NT2/D1 (cell line): ENCODE results near the gene THBS1.

Experiments
- SUZ12 ChIP-seq: IDR thresholded peaks from 2 replicates; pipeline ENCODE4 v1.6.1; 2011; ENCODE audit not compliant: insufficient read length, insufficient read depth; ENCODE audit errors: extremely low read depth
- YY1 ChIP-seq: IDR thresholded peaks from 2 replicates; pipeline ENCODE4 v1.6.1; 2011; ENCODE audit not compliant: insufficient read length, insufficient read depth
- ZNF274 ChIP-seq: IDR thresholded peaks from 2 replicates; pipeline ENCODE4 v1.6.1; 2011; ENCODE audit warnings: mild to moderate bottlenecking, low read depth, low read length

DNA sequence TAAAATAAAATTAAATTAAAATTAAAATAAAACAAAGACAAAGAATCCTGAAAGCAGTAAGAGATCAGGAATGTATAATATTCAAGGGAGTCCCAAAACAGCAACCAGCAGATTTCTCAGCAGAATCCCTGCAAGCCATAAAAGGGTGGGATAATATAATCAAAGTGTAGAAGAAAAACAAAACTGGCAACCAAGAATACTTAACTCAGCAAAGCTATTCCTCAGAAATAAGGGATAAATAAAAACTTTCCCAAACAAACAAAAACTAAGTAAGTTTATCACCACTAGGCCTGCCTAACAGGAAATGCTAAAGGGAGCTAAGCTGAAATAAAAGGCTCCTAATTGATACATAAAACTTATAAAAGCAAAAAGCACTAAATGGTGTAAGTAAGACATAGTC lies 29.8 kb downstream of the THBS1 start:
- TF ChIP-seq ZNF274, result no peak
- TF ChIP-seq YY1, result no peak
- TF ChIP-seq SUZ12, result no peak
